Heart left ventricle (tissue), 16 donors: ENCODE data around the gene EHD4. TPM values are rescaled to one million over a fixed set of nuclear protein-coding genes. Genes with fewer than 3 reads are reported as not detected.

Experiments used
- ATAC-seq, 4 donors: fragments of 200-7000 bp; cut with Tn5 transposase; one replicate each; pipeline ENCODE4 v1.9.1; 2020 to 2022; ENCODE audit warnings: moderate library complexity in 4 of 4, mild to moderate bottlenecking in 3 of 4, moderate number of reproducible peaks in 1 of 4
- DNase-seq, 5 donors: peaks; one replicate each; pipeline ENCODE4 v3.0.0-alpha.2; 2020
- H3K27ac ChIP-seq, 12 donors: fragments of 200-600 bp; sonication (generic) in 4 of 12; one replicate each; pipeline versions ENCODE4 v1.5.0 to v1.8.0; 2016 to 2022; ENCODE audit warnings: mild to moderate bottlenecking in 2 of 12
- H3K27me3 ChIP-seq, 9 donors: fragments of 200-600 bp; sonication (generic) in 2 of 9; one replicate each; pipeline versions ENCODE4 v1.5.1 to v1.8.0; 2016 to 2022; ENCODE audit warnings: mild to moderate bottlenecking in 3 of 9
- H3K36me3 ChIP-seq, 9 donors: fragments of 200-600 bp; sonication (generic) in 2 of 9; one replicate each; pipeline versions ENCODE4 v1.5.0 to v1.8.0; 2018 to 2022; ENCODE audit warnings: mild to moderate bottlenecking in 2 of 9
- H3K4me1 ChIP-seq, 12 donors: fragments of 200-600 bp; sonication (generic) in 4 of 12; one replicate each; pipeline versions ENCODE4 v1.5.0 to v1.8.0; 2016 to 2022; ENCODE audit warnings: mild to moderate bottlenecking in 3 of 12
- H3K4me3 ChIP-seq, 12 donors: fragments of 200-600 bp; sonication (generic) in 4 of 12; one replicate each; pipeline versions ENCODE4 v1.5.0 to v1.8.0; 2017 to 2022; ENCODE audit warnings: mild to moderate bottlenecking in 9 of 12, moderate library complexity in 4 of 12
- H3K9me3 ChIP-seq, 12 donors: fragments of 200-600 bp; sonication (generic) in 4 of 12; one replicate each; pipeline versions ENCODE4 v1.5.0 to v1.8.0; 2016 to 2022; ENCODE audit warnings: mild to moderate bottlenecking in 1 of 12
- POLR2A ChIP-seq, 2 donors: fragments of 450-650 bp; IDR thresholded peaks; one replicate each; pipeline ENCODE4 v1.6.1; 2017; ENCODE audit warnings: antibody characterized with exemption in 2 of 2, mild to moderate bottlenecking in 2 of 2, moderate library complexity in 2 of 2
- WGBS, 4 donors: extraction: QIAGEN DNeasy Blood & Tissue Kit in 2 of 4; methylation state at CpG; one replicate each; pipeline versions ENCODE4 v1.1.5 to v1.1.7; 2013 to 2018; 5-methylcytosine and 5-hydroxymethylcytosine counted together
- intact Hi-C, 10 donors: fragments of 100-400 bp; cut with DNase I; formaldehyde crosslinking; loops; one replicate each; pipeline versions ENCODE4 v1.11.1 to v1.14.2; 2022
- polyA plus RNA-seq, 2 donors: library from polyadenylated mRNA; stranded (reverse); fragments of 200-250 nt; gene quantifications; one replicate each; pipeline ENCODE4 v1.2.3, GENCODE V29; 2013
- total RNA-seq, 9 donors: library from RNA; depleted of rRNA in 2 of 9; stranded (reverse); fragments of >200 nt in 2 of 9; fragmentation: NEBNext Ultra II Directional in 3 of 9; extraction: Animal tissue kit (Norgen Biotek cat#: 25700) in 3 of 9; gene quantifications; one replicate each; pipeline versions ENCODE4 v1.1.0 to v1.2.4, GENCODE V29; 2016 to 2023
- TF ChIP-seq, protein P1 (sequence below), 12 donors: fragments of 200-600 bp; sonication (generic) in 4 of 12; IDR thresholded peaks; one replicate each; pipeline versions ENCODE4 v1.5.0 to v1.8.0; 2018 to 2022; ENCODE audit warnings: antibody characterized with exemption in 12 of 12, mild to moderate bottlenecking in 5 of 12
- donor health status: ischemic (EF 13 %, LVEDD 7.1; RV severe dilation, severe dysfunction).
- donor health status: healthy with polysubstance abuse.
- donor health status: DM: no; HTN: yes; CAD: no.
- donor health status: DM: no; HTN: no; CAD: no.
- donor health status: ischemic (EF 25% LVEDD 6.9; RV normal size, moderate dysfunction).
- donor health status: ischemic (EF 25% LVEDD 5.7; RV mildly dilated, moderate dysfunction).
- donor health status: healthy.
- donor health status: DM: yes; HTN: yes; CAD: no.
- donor health status: ischemic (EF 35%, LVEDD 5.7; RV mildly dilated, moderate dysfunction).
- donor health status: nonischemic (EF 11% LVEDD 7.7; RV severe dilation, severe dysfunction).
- donor health status: DM: yes; HTN: yes; CAD: no.
- donor health status: PGD.
- donor health status: ischemic (EF 29% LVEDD 5.4; RV normal size, mild dysfunction).
- donor health status: nonischemic (EF 23%, LVEDD 6.1; RV moderate dilation, normal function).

EHD4 gene
- total and polyA plus RNA-seq, 11 donors = 25.6 to 70.8 (median 43.9) TPM

DNA sequence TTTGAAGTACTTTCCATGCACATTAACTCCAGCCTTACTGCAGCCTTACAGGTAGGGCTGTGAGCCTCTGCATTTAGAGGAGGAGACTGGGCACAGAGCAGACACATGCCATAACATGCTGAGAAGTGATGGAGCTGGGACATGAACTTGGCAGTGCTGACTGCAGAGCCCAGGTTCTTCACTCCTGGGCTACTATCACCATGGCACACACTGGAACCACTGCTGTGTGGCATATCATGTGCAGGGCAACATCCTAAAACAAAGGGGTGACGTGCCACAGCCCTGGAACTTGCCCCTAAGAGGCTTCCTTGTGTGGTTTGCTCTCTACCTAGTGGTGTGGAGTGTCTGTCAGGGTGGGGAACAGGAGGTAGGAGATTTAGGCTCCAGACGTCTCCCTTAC, 25.4 kb downstream of the EHD4 start:
- H3K27me3 ChIP-seq = no peaks in the 10 kb centered on the region
- ATAC-seq (peak; percentile 81 to 86 (median 85)), DNase-seq (peak in 3 of 5 donors; percentile 62 to 75 (median 71))
- peak overlapping the region; percentile 71 to 88 (median 78) for H3K27ac ChIP-seq
- H3K4me1 ChIP-seq = peaks cover 18 to 96% (median 85%) of the 10 kb centered on the region in 12 donors
- WGBS, 4 donors = 44 to 67% (median 62%) methylated on average over 1 to 2 of the region's 2 CpGs
- peak overlapping the region in 1 of 12 donors; percentile 18 for H3K4me3 ChIP-seq
- no peaks in the 10 kb centered on the region for H3K9me3 ChIP-seq
- peaks cover 0 to 62% (median 11%) of the 10 kb centered on the region in 9 donors for H3K36me3 ChIP-seq
- intact Hi-C loops = loop anchor here in 1 of 10 donors (1.0 to 5.0 kb wide), 3 partner anchors 20 to 52 kb away; partner anchors contain the start of gene SPTBN5
- no peak for TF ChIP-seq POLR2A (IDR thresholded peaks at IDR 0.05)
- TF ChIP-seq, protein P1, sequence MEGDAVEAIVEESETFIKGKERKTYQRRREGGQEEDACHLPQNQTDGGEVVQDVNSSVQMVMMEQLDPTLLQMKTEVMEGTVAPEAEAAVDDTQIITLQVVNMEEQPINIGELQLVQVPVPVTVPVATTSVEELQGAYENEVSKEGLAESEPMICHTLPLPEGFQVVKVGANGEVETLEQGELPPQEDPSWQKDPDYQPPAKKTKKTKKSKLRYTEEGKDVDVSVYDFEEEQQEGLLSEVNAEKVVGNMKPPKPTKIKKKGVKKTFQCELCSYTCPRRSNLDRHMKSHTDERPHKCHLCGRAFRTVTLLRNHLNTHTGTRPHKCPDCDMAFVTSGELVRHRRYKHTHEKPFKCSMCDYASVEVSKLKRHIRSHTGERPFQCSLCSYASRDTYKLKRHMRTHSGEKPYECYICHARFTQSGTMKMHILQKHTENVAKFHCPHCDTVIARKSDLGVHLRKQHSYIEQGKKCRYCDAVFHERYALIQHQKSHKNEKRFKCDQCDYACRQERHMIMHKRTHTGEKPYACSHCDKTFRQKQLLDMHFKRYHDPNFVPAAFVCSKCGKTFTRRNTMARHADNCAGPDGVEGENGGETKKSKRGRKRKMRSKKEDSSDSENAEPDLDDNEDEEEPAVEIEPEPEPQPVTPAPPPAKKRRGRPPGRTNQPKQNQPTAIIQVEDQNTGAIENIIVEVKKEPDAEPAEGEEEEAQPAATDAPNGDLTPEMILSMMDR (IDR thresholded peaks at IDR 0.05) = no peak

DNA sequence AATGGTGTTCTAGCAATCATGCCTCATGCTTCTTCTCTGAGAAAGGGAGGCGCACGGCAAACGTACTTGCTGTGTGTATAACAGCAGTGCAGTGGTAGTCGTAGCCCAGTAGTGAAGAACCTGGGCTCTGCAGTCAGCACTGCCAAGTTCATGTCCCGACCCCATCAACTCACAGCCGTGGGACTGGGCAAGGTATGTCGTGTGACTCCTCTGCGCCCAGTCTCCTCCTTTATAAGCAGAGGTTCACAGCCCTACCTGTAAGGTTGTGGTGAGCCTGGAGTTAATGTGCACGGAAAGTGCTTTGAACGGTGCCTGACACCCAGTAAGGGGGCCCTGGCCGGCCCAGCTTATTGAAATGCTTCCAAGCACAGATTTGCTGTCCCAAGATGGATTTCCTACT, 26.6 kb downstream of the EHD4 start:
- WGBS, 4 donors = 39 to 62% (median 49%) methylated on average over 8 to 11 of the region's 11 CpGs
- ATAC-seq (peak; percentile 18 to 44 (median 42)), DNase-seq (peak in 1 of 5 donors; percentile 76)
- intact Hi-C loops = loop anchor here in 1 of 10 donors (2.0 to 5.0 kb wide), 2 partner anchors 33 to 51 kb away; partner anchors contain the start of gene SPTBN5
- no peaks in the 10 kb centered on the region for H3K27me3 ChIP-seq
- TF ChIP-seq, protein P1 (IDR thresholded peaks at IDR 0.05) = no peak
- TF ChIP-seq POLR2A (IDR thresholded peaks at IDR 0.05) = no peak
- peak overlapping the region; percentile 17 to 88 (median 78) for H3K27ac ChIP-seq
- no peaks in the 10 kb centered on the region for H3K9me3 ChIP-seq
- no peak overlapping the region for H3K4me3 ChIP-seq
- peaks cover 10 to 95% (median 85%) of the 10 kb centered on the region in 12 donors for H3K4me1 ChIP-seq
- H3K36me3 ChIP-seq = peaks cover 0 to 64% (median 16%) of the 10 kb centered on the region in 9 donors

GRCh38 chr15:41945221-41945620, 27.1 kb downstream of the EHD4 start:
- Histone ChIP-seq H3K27me3 (no peaks in the 10 kb centered on the region), H3K27ac (peak overlapping the region in 11 of 12 donors; percentile 61 to 88 (median 79)), H3K9me3 (no peaks in the 10 kb centered on the region), H3K4me3 (no peak overlapping the region), H3K36me3 (peaks cover 0 to 69% (median 16%) of the 10 kb centered on the region in 9 donors), H3K4me1 (peaks cover 9 to 94% (median 86%) of the 10 kb centered on the region in 12 donors)
- intact Hi-C loops = loop anchor here in 1 of 10 donors (5.0 kb wide), 1 partner anchor 33 kb away; no protein-coding TSS in a partner anchor
- 63 to 74% (median 70%) methylated on average over 5 to 6 of the region's 6 CpGs for WGBS, 4 donors
- TF ChIP-seq, protein P1 (IDR thresholded peaks at IDR 0.05) = no peak
- TF ChIP-seq POLR2A (IDR thresholded peaks at IDR 0.05) = no peak
- peak in 3 of 4 donors; percentile 12 to 32 (median 25) for ATAC-seq
- DNase-seq = peak in 1 of 5 donors; percentile 62

- Histone ChIP-seq H3K4me1 (peaks cover 9 to 91% (median 80%) of the 10 kb centered on the region in 12 donors), H3K36me3 (peaks cover 0 to 70% (median 21%) of the 10 kb centered on the region in 9 donors), H3K9me3 (no peaks in the 10 kb centered on the region), H3K27ac (peak overlapping the region; percentile 46 to 88 (median 78)), H3K4me3 (no peak overlapping the region), H3K27me3 (no peaks in the 10 kb centered on the region)
- ATAC-seq (peak in 3 of 4 donors; percentile 54 to 67 (median 65)), DNase-seq (peak in 2 of 5 donors; percentile 56 to 68)
- intact Hi-C loops = no loop called here
- WGBS, 4 donors = 23 to 31% (median 26%) methylated on average over 8 of the region's 8 CpGs
- TF ChIP-seq POLR2A (IDR thresholded peaks at IDR 0.05) = no peak
Observed at GRCh38 chr15:41944313-41944940, 27.9 kb downstream of the EHD4 start.
